IMR-90 (cell line): Measurements from ENCODE around the gene PAX2. TPM values are rescaled to one million over a fixed set of nuclear protein-coding genes. Genes with fewer than 3 reads are reported as not detected.

Experiments used
- ATAC-seq: fragments of 200-7000 bp; cut with Tn5 transposase; 2 replicates; pipeline ENCODE4 v1.9.1; 2020; ENCODE audit warnings: low read depth, mild to moderate bottlenecking, moderate library complexity
- BruUV-seq: library from RNA; stranded (reverse); fragments of 400-500 nt; replicated peaks from 2 replicates; lab custom pipeline; 2021; lab: Mats Ljungman, UMichigan
- CTCF ChIA-PET: fragments of 300-600 bp; formaldehyde crosslinking; extraction: SDS; loops from one replicate; lab custom pipeline; 2021; ENCODE audit warnings: antibody characterized with exemption; lab: Yijun Ruan, JAX
- POLR2A ChIA-PET: fragments of 300-600 bp; sonication (Branson Sonifier 250); formaldehyde crosslinking; loops from one replicate; lab custom pipeline; 2022; ENCODE audit warnings: antibody characterized with exemption; ENCODE audit not compliant: unreplicated experiment; lab: Charles Lee
- DNase-seq: peaks from one replicate; pipeline ENCODE4 v3.0.0; 2013
- H2AFZ ChIP-seq: replicated peaks from 2 replicates; pipeline ENCODE3; 2013; ENCODE audit warnings: low read length, mild to moderate bottlenecking; ENCODE audit not compliant: poor library complexity
- H2AK5ac ChIP-seq: 2 replicates; pipeline ENCODE4 v1.6.1; 2013; ENCODE audit warnings: low read depth, low read length, inconsistent platforms
- H2AK9ac ChIP-seq: replicated peaks from 2 replicates; pipeline ENCODE3; 2013; ENCODE audit warnings: mild to moderate bottlenecking, low read depth, low read length, moderate library complexity; ENCODE audit not compliant: poor library complexity
- H2BK120ac ChIP-seq: 2 replicates; pipeline ENCODE4 v1.6.1; 2013; ENCODE audit warnings: low read depth, low read length, inconsistent platforms
- H2BK15ac ChIP-seq: 3 replicates; pipeline ENCODE4 v1.6.1; 2013; ENCODE audit warnings: low read depth, low read length, inconsistent platforms
- H2BK20ac ChIP-seq: 2 replicates; pipeline ENCODE4 v1.6.1; 2013; ENCODE audit warnings: low read depth, mild to moderate bottlenecking, inconsistent platforms, low read length, moderate library complexity
- H2BK5ac ChIP-seq: 2 replicates; pipeline ENCODE4 v1.6.1; 2013; ENCODE audit warnings: mild to moderate bottlenecking, low read depth, low read length, inconsistent platforms; ENCODE audit not compliant: poor library complexity, severe bottlenecking
- H3K14ac ChIP-seq: replicated peaks from 2 replicates; pipeline ENCODE4 v1.6.1; 2013; ENCODE audit warnings: low read depth, low read length, inconsistent platforms
- H3K18ac ChIP-seq: 2 replicates; pipeline ENCODE4 v1.6.1; 2013; ENCODE audit warnings: low read depth, low read length, control low read depth
- H3K23ac ChIP-seq: 2 replicates; pipeline ENCODE4 v1.6.1; 2013; ENCODE audit warnings: low read depth, low read length, inconsistent platforms
- H3K27ac ChIP-seq: 2 replicates; pipeline ENCODE4 v1.5.1; 2013; ENCODE audit warnings: mild to moderate bottlenecking, control low read depth, low read length; ENCODE audit not compliant: insufficient read depth
- H3K27me3 ChIP-seq: 2 replicates; pipeline ENCODE4 v1.6.1; 2013; ENCODE audit warnings: low read length; ENCODE audit not compliant: control insufficient read depth, insufficient read depth
- H3K36me3 ChIP-seq: 2 replicates; pipeline ENCODE4 v1.6.1; 2013; ENCODE audit warnings: low read length, mixed read lengths; ENCODE audit not compliant: control insufficient read depth, insufficient read depth
- H3K4ac ChIP-seq: 2 replicates; pipeline ENCODE4 v1.6.1; 2013; ENCODE audit warnings: low read depth, low read length, inconsistent platforms
- H3K4me1 ChIP-seq: 2 replicates; pipeline ENCODE4 v1.6.1; 2013; ENCODE audit warnings: low read length, mixed read lengths; ENCODE audit not compliant: control insufficient read depth, insufficient read depth
- H3K4me2 ChIP-seq: 2 replicates; pipeline ENCODE4 v1.6.1; 2013; ENCODE audit warnings: low read depth, mild to moderate bottlenecking, control low read depth, low read length, moderate library complexity
- H3K4me3 ChIP-seq: 2 replicates; pipeline ENCODE4 v1.5.1; 2013; ENCODE audit warnings: low read depth, mild to moderate bottlenecking, control low read depth, low read length, moderate library complexity; ENCODE audit not compliant: insufficient read depth
- H3K56ac ChIP-seq: 2 replicates; pipeline ENCODE4 v1.6.1; 2013; ENCODE audit warnings: low read length, inconsistent platforms; ENCODE audit not compliant: insufficient read depth; ENCODE audit errors: extremely low read depth
- H3K79me1 ChIP-seq, 2 experiments: 2 replicates each; pipeline ENCODE4 v1.6.1; 2013; ENCODE audit warnings: low read length in 2 of 2, inconsistent platforms in 1 of 2, low read depth in 1 of 2
- H3K9ac ChIP-seq: 2 replicates; pipeline ENCODE4 v1.6.1; 2013; ENCODE audit warnings: low read depth, low read length, control low read depth
- H3K9me1 ChIP-seq: 2 replicates; pipeline ENCODE4 v1.6.1; 2013; ENCODE audit warnings: low read length, inconsistent platforms; ENCODE audit not compliant: insufficient read depth
- H3K9me3 ChIP-seq: 2 replicates; pipeline ENCODE4 v1.6.1; 2013; ENCODE audit warnings: low read length; ENCODE audit not compliant: control insufficient read depth, insufficient read depth
- H4K20me1 ChIP-seq: 2 replicates; pipeline ENCODE4 v1.6.1; 2013; ENCODE audit warnings: low read length, inconsistent platforms; ENCODE audit not compliant: insufficient read depth
- H4K5ac ChIP-seq: 2 replicates; pipeline ENCODE4 v1.6.1; 2013; ENCODE audit warnings: mild to moderate bottlenecking, low read depth, low read length, control low read depth
- H4K8ac ChIP-seq, 2 experiments: 2 replicates each; pipeline ENCODE4 v1.6.1; 2013; ENCODE audit warnings: low read depth in 2 of 2, low read length in 2 of 2, control low read depth in 1 of 2, inconsistent platforms in 1 of 2
- H4K91ac ChIP-seq: 2 replicates; pipeline ENCODE4 v1.6.1; 2013; ENCODE audit warnings: low read depth, low read length, inconsistent platforms; ENCODE audit not compliant: insufficient read depth
- BHLHE40 ChIP-seq: fragments of 150-350 bp; IDR thresholded peaks from 2 replicates; pipeline ENCODE4 v1.6.1; 2016; ENCODE audit warnings: mild to moderate bottlenecking, low read depth, low read length
- CEBPB ChIP-seq: IDR thresholded peaks from 2 replicates; pipeline ENCODE4 v1.6.1; 2012; ENCODE audit warnings: low read depth, low read length, improper control_type of control experiment
- CHD1 ChIP-seq: IDR thresholded peaks from 2 replicates; pipeline ENCODE4 v1.6.1; 2012; ENCODE audit warnings: low read depth, low read length, improper control_type of control experiment
- FOS ChIP-seq: fragments of 150-350 bp; IDR thresholded peaks from 2 replicates; pipeline ENCODE4 v1.6.1; 2016; ENCODE audit warnings: low read depth, low read length
- MAFK ChIP-seq: IDR thresholded peaks from 2 replicates; pipeline ENCODE4 v1.6.1; 2012; ENCODE audit warnings: low read depth, low read length, improper control_type of control experiment
- MAZ ChIP-seq: IDR thresholded peaks from 2 replicates; pipeline ENCODE4 v1.6.1; 2012; ENCODE audit warnings: low read depth, mild to moderate bottlenecking, low read length, improper control_type of control experiment, moderate library complexity, borderline replicate concordance
- MXI1 ChIP-seq: IDR thresholded peaks from 2 replicates; pipeline ENCODE4 v1.6.1; 2012; ENCODE audit warnings: low read depth, mild to moderate bottlenecking, low read length, moderate library complexity, borderline replicate concordance
- NFE2L2 ChIP-seq: fragments of 150-350 bp; IDR thresholded peaks from 2 replicates; pipeline ENCODE4 v1.6.1; 2016; ENCODE audit warnings: low read depth, mild to moderate bottlenecking, low read length
- POLR2A ChIP-seq: IDR thresholded peaks from 2 replicates; pipeline ENCODE4 v1.6.1; 2012; ENCODE audit warnings: mild to moderate bottlenecking, low read depth, low read length
- RAD21 ChIP-seq: IDR thresholded peaks from 2 replicates; pipeline ENCODE4 v1.6.1; 2012; ENCODE audit warnings: low read length, improper control_type of control experiment
- RCOR1 ChIP-seq: IDR thresholded peaks from 2 replicates; pipeline ENCODE4 v1.6.1; 2012; ENCODE audit warnings: mild to moderate bottlenecking, low read length, improper control_type of control experiment; ENCODE audit not compliant: insufficient replicate concordance
- RFX5 ChIP-seq: IDR thresholded peaks from 2 replicates; pipeline ENCODE4 v1.8.0; 2012; ENCODE audit warnings: low read depth, mild to moderate bottlenecking, low read length, moderate library complexity
- SMC3 ChIP-seq: fragments of 150-350 bp; IDR thresholded peaks from 2 replicates; pipeline ENCODE4 v1.6.1; 2016; ENCODE audit warnings: low read depth, mild to moderate bottlenecking, antibody characterized with exemption, low read length, moderate library complexity
- WGBS, 2 experiments: methylation state at CpG; one replicate each; pipeline versions ENCODE4 v1.1.5 to v1.1.7; 2013; ENCODE audit warnings: missing lambda C conversion rate in 2 of 2; ENCODE audit not compliant: insufficient read length in 1 of 2; ENCODE audit errors: extremely low coverage in 2 of 2; 5-methylcytosine and 5-hydroxymethylcytosine counted together
- dilution Hi-C: fragments of 300-500 bp; cut with HindIII; formaldehyde crosslinking; loops from one replicate; pipeline ENCODE4 v1.14.3; 2018; ENCODE audit warnings: low sequenced_read_pairs; ENCODE audit not compliant: unreplicated experiment
- in situ Hi-C: fragments of 300-500 bp; cut with MboI; formaldehyde crosslinking; loops from 3 replicates; pipeline ENCODE4 v1.14.3; 2019; ENCODE audit warnings: low sequenced_read_pairs, inconsistent platforms, mixed read lengths
- intact Hi-C: fragments of 100-400 bp; cut with micrococcal nuclease; formaldehyde crosslinking; loops from 2 replicates; pipeline ENCODE4 v1.10.0; 2022
- polyA plus RNA-seq, 3 experiments: library from polyadenylated mRNA; depleted of rRNA; stranded (reverse); fragments of >200 nt; gene quantifications; 2 replicates each; pipeline ENCODE4 v1.2.3, GENCODE V29; 2012; ENCODE audit warnings: low replicate concordance in 1 of 3
- total RNA-seq: library from RNA; depleted of rRNA; stranded (reverse); fragments of >200 nt; gene quantifications from 2 replicates; pipeline ENCODE4 v1.2.3, GENCODE V29; 2012
- TF ChIP-seq, protein P1 (sequence below): fragments of 150-350 bp; IDR thresholded peaks from 2 replicates; pipeline ENCODE4 v1.6.1; 2017; ENCODE audit warnings: mild to moderate bottlenecking, antibody characterized with exemption, low read length, low read depth
- TF ChIP-seq, protein P2 (sequence below): conservative IDR thresholded peaks from 2 replicates; pipeline ENCODE4 v1.5.1; 2012; ENCODE audit warnings: mild to moderate bottlenecking, low read depth, low read length, improper control_type of control experiment
- TF ChIP-seq, protein P3 (sequence below): fragments of 150-350 bp; IDR thresholded peaks from 2 replicates; pipeline ENCODE4 v1.6.1; 2016; ENCODE audit warnings: low read depth, mild to moderate bottlenecking, low read length, moderate library complexity, borderline replicate concordance

PAX2 gene
- total and polyA plus RNA-seq, 2 of the 4 experiments (the other 2 are of a cell fraction), result not detected

DNA sequence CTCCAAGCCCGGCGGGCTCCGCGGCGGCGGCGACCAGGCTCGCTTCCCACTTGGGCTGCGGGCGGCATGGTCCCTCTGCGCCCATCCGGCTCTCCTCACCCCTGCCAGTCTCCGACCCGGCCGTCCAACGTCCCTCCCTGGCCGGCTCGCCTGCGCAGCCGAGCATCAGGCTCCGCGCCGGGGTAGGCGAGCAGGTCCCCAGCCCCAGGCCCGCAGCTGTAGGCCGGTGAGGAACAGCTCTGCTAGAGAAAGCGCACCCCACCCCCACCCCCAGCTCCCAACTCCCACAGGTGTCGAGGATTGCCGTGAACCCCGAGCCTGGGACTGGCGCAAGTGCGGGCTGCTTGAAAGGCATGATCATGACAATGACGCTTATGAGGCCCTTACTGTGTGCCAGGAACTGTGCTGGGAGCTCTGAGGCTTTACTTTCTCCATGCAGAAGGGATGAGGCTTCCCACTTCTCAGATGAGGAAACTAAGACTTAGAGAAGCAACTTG lies 20.8 kb upstream of the PAX2 start:
- in situ Hi-C loops (no loop called here), intact Hi-C loops (no loop called here), dilution Hi-C loops (no loop called here)
- Histone ChIP-seq H3K14ac (no peak overlapping the region), H3K9ac (no peak overlapping the region), H3K79me1 (no peaks in the 10 kb centered on the region), H2AFZ (no peak overlapping the region), H4K91ac (no peak overlapping the region), H2AK9ac (no peak overlapping the region), H3K9me3 (no peaks in the 10 kb centered on the region), H2AK5ac (no peak overlapping the region), H2BK20ac (no peak overlapping the region), H3K4me1 (no peaks in the 10 kb centered on the region; the same call in 1 of the 2 replicates), H3K36me3 (no peaks in the 10 kb centered on the region), H2BK120ac (no peak overlapping the region), H3K4ac (no peak overlapping the region), H3K18ac (no peak overlapping the region), H2BK5ac (no peak overlapping the region), H4K8ac (no peak overlapping the region), H3K27me3 (peaks cover 62% of the 10 kb centered on the region), H3K9me1 (no peaks in the 10 kb centered on the region), H3K4me2 (no peak overlapping the region), H3K23ac (no peak overlapping the region), H3K4me3 (no peak overlapping the region), H3K56ac (no peak overlapping the region), H3K27ac (no peak overlapping the region), H4K5ac (no peak overlapping the region), H2BK15ac (no peak overlapping the region), H4K20me1 (no peaks in the 10 kb centered on the region)
- WGBS, 2 experiments, result no CpG with 5 or more reads among the region's 33 CpGs
- TF ChIP-seq NFE2L2, result no peak
- no peak for TF ChIP-seq SMC3
- TF ChIP-seq RAD21, result no peak
- no peak for TF ChIP-seq POLR2A
- no peak for TF ChIP-seq MAZ
- TF ChIP-seq BHLHE40, result no peak
- TF ChIP-seq, protein P1, sequence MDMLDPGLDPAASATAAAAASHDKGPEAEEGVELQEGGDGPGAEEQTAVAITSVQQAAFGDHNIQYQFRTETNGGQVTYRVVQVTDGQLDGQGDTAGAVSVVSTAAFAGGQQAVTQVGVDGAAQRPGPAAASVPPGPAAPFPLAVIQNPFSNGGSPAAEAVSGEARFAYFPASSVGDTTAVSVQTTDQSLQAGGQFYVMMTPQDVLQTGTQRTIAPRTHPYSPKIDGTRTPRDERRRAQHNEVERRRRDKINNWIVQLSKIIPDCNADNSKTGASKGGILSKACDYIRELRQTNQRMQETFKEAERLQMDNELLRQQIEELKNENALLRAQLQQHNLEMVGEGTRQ, result no peak
- no peak for TF ChIP-seq MAFK
- no peak for TF ChIP-seq RFX5
- no peak for TF ChIP-seq FOS
- no peak for TF ChIP-seq CHD1
- TF ChIP-seq RCOR1, result no peak
- TF ChIP-seq, protein P2, sequence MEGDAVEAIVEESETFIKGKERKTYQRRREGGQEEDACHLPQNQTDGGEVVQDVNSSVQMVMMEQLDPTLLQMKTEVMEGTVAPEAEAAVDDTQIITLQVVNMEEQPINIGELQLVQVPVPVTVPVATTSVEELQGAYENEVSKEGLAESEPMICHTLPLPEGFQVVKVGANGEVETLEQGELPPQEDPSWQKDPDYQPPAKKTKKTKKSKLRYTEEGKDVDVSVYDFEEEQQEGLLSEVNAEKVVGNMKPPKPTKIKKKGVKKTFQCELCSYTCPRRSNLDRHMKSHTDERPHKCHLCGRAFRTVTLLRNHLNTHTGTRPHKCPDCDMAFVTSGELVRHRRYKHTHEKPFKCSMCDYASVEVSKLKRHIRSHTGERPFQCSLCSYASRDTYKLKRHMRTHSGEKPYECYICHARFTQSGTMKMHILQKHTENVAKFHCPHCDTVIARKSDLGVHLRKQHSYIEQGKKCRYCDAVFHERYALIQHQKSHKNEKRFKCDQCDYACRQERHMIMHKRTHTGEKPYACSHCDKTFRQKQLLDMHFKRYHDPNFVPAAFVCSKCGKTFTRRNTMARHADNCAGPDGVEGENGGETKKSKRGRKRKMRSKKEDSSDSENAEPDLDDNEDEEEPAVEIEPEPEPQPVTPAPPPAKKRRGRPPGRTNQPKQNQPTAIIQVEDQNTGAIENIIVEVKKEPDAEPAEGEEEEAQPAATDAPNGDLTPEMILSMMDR, result no peak
- TF ChIP-seq, protein P3, sequence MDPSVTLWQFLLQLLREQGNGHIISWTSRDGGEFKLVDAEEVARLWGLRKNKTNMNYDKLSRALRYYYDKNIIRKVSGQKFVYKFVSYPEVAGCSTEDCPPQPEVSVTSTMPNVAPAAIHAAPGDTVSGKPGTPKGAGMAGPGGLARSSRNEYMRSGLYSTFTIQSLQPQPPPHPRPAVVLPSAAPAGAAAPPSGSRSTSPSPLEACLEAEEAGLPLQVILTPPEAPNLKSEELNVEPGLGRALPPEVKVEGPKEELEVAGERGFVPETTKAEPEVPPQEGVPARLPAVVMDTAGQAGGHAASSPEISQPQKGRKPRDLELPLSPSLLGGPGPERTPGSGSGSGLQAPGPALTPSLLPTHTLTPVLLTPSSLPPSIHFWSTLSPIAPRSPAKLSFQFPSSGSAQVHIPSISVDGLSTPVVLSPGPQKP, result no peak
- no peak for TF ChIP-seq MXI1
- no peak for TF ChIP-seq CEBPB
- no peak for DNase-seq
- BruUV-seq, result no TSS peak
- POLR2A ChIA-PET, result no interaction called here
- ATAC-seq, result no peak
- CTCF ChIA-PET, result no interaction called here
